DOHH2 (cell line): ENCODE data around the gene SGTA.

Experiments used
- CTCF ChIP-seq: fragments of 200-600 bp; sonication (generic); IDR thresholded peaks from one replicate; pipeline ENCODE4 v1.5.1; 2014; ENCODE audit warnings: antibody characterized with exemption, mild to moderate bottlenecking, low read depth, low read length; ENCODE audit not compliant: poor library complexity, severe bottlenecking
- EZH2phosphoT487 ChIP-seq: fragments of 200-600 bp; sonication (generic); IDR thresholded peaks from 2 replicates; pipeline ENCODE4 v1.6.1; 2017; ENCODE audit warnings: borderline replicate concordance, mild to moderate bottlenecking, antibody characterized with exemption, low read length, moderate library complexity, mixed read lengths

DNA sequence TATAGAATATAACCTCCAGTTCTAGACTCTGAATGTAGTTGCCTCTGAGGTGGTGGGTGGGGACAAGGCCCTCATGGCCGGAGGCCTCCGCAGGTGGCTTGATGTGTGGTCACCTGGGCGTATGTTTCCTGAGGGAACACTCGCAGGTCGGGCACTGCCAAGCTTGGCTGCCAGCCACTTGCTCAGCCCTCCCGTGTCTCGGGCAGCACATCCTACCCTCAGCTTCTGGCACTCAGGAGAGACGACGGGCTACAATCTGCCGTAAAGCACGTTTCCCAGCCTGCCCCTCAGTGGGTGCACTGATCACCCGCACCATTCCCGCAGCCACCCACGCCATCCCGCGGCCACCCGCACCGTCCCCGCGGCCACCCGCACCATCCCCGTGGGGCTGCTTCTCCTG lies 17.4 kb upstream of the SGTA start:
- TF ChIP-seq CTCF = no peak
- TF ChIP-seq EZH2phosphoT487 = no peak
